CD4-positive, alpha-beta T cell (primary cell): ENCODE results near the gene AKR1C1. TPM values are rescaled to one million over a fixed set of nuclear protein-coding genes. Genes with fewer than 3 reads are reported as not detected.

ENCODE experiments used
- ATAC-seq: fragments of 200-7000 bp; cut with Tn5 transposase; one replicate; pipeline ENCODE4 v1.10.0; 2022; ENCODE audit warnings: mild to moderate bottlenecking; ENCODE audit not compliant: poor library complexity
- CTCF ChIA-PET: fragments of 350-600 bp; sonication (Branson Sonifier 250); formaldehyde crosslinking; loops from one replicate; lab custom pipeline; 2021; ENCODE audit warnings: antibody characterized with exemption, inconsistent platforms; lab: Charles Lee
- POLR2A ChIA-PET: fragments of 350-600 bp; sonication (Branson Sonifier 250); formaldehyde crosslinking; loops from one replicate; lab custom pipeline; 2021; ENCODE audit warnings: antibody characterized with exemption, inconsistent platforms; lab: Charles Lee
- DNase-seq, 14 experiments: peaks; one replicate each; pipeline ENCODE4 v3.0.0-alpha.2; 2013 to 2020; ENCODE audit warnings: mixed read lengths in 2 of 14
- H3K27ac ChIP-seq, 2 donors: one replicate each; pipeline versions ENCODE4 v1.5.1 to v1.7.0; 2013; ENCODE audit warnings: low read length in 2 of 2, low read depth in 1 of 2, mild to moderate bottlenecking in 1 of 2
- H3K27me3 ChIP-seq, 2 experiments: 1 replicate in 1 of 2; 2 replicates in 1 of 2; pipeline versions ENCODE4 v1.6.1 to v1.7.0; 2013; ENCODE audit warnings: low read length in 2 of 2, control low read depth in 1 of 2, mild to moderate bottlenecking in 1 of 2, moderate library complexity in 1 of 2; ENCODE audit not compliant: insufficient read depth in 2 of 2, control insufficient read depth in 1 of 2
- H3K36me3 ChIP-seq: one replicate; pipeline ENCODE4 v1.6.1; 2013; ENCODE audit warnings: low read length, control low read depth; ENCODE audit not compliant: insufficient read depth
- H3K4me1 ChIP-seq: one replicate; pipeline ENCODE4 v1.6.1; 2013; ENCODE audit warnings: low read length, control low read depth; ENCODE audit not compliant: insufficient read depth
- H3K4me3 ChIP-seq: one replicate; pipeline ENCODE4 v1.5.1; 2013; ENCODE audit warnings: mild to moderate bottlenecking, low read length, moderate library complexity
- H3K9me3 ChIP-seq, 2 experiments: 1 replicate in 1 of 2; 2 replicates in 1 of 2; pipeline versions ENCODE4 v1.6.1 to v1.7.0; 2013; ENCODE audit warnings: low read length in 2 of 2, mild to moderate bottlenecking in 2 of 2, control low read depth in 1 of 2, moderate library complexity in 1 of 2; ENCODE audit not compliant: control insufficient read depth in 1 of 2, insufficient read depth in 1 of 2
- H3K27ac Mint-ChIP-seq: one replicate; pipeline ENCODE4 v1.8.0; 2020; ENCODE audit warnings: mixed read lengths
- H3K27me3 Mint-ChIP-seq: one replicate; pipeline ENCODE4 v1.8.0; 2021; ENCODE audit warnings: mixed read lengths
- H3K36me3 Mint-ChIP-seq: one replicate; pipeline ENCODE4 v1.8.0; 2021; ENCODE audit warnings: low read depth, mixed read lengths
- H3K4me1 Mint-ChIP-seq: one replicate; pipeline ENCODE4 v1.8.0; 2021; ENCODE audit warnings: low read depth, mixed read lengths
- H3K4me3 Mint-ChIP-seq: one replicate; pipeline ENCODE4 v1.8.0; 2020; ENCODE audit warnings: mild to moderate bottlenecking, mixed read lengths
- H3K9me3 Mint-ChIP-seq: one replicate; pipeline ENCODE4 v1.8.0; 2020; ENCODE audit warnings: mixed read lengths
- intact Hi-C, 2 experiments: fragments of 100-400 bp; cut with DNase I in 1 of 2; cut with micrococcal nuclease in 1 of 2; formaldehyde crosslinking; loops; one replicate each; pipeline versions ENCODE4 v1.15.1 to v1.9.0; 2023 to 2025; cut with DNase I, micrococcal nuclease
- total RNA-seq, 174 experiments: library from RNA in 2 of 174; stranded (reverse) in 2 of 174; gene quantifications; one replicate each; pipeline ENCODE4 v1.2.3 and lab custom pipeline; 2021 to 2026
- TF ChIP-seq, protein P1 (sequence below): fragments of 200-600 bp; IDR thresholded peaks from one replicate; pipeline ENCODE4 v1.8.0; 2022; ENCODE audit warnings: antibody characterized with exemption, mild to moderate bottlenecking

The AKR1C1 gene
- total RNA-seq, 2 experiments from 2014 or later = 1.6 to 2.6 TPM

DNA sequence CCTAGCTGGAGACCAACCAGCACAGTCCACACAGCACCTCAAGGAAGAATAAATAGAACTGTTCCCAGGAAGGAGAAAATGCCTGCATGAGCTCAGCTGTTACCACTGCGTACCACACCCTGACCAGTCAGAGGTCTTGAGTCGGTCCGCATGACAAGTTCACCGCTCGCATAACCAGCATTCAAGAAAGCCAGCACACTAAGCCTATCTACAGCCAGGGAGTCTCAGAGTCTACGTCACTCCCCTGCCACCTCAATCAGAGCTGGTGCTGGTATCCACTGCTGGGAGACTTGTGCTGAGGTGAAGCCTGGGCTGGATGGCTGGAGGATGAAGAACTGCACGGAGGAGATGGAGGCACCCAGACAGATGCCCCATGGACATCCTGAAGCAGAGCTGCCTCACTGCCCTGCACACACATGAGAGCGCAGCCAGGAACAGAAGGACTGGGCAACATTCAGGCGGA is 19.6 kb downstream of the AKR1C1 start:
- H3K27ac Mint-ChIP-seq = no peak overlapping the region
- H3K27me3 ChIP-seq = no peaks in the 10 kb centered on the region
- ChIA-PET POLR2A (no interaction called here), CTCF (no interaction called here)
- H3K4me1 Mint-ChIP-seq = no peaks in the 10 kb centered on the region
- no peak overlapping the region for H3K27ac ChIP-seq
- peaks cover 8% of the 10 kb centered on the region for H3K36me3 Mint-ChIP-seq
- no peaks in the 10 kb centered on the region for H3K27me3 Mint-ChIP-seq
- no peaks in the 10 kb centered on the region for H3K36me3 ChIP-seq
- H3K4me3 ChIP-seq = no peak overlapping the region
- no peaks in the 10 kb centered on the region for H3K9me3 ChIP-seq
- H3K9me3 Mint-ChIP-seq = no peaks in the 10 kb centered on the region
- ATAC-seq (no peak), DNase-seq (no peak)
- intact Hi-C loops = no loop called here
- TF ChIP-seq, protein P1, sequence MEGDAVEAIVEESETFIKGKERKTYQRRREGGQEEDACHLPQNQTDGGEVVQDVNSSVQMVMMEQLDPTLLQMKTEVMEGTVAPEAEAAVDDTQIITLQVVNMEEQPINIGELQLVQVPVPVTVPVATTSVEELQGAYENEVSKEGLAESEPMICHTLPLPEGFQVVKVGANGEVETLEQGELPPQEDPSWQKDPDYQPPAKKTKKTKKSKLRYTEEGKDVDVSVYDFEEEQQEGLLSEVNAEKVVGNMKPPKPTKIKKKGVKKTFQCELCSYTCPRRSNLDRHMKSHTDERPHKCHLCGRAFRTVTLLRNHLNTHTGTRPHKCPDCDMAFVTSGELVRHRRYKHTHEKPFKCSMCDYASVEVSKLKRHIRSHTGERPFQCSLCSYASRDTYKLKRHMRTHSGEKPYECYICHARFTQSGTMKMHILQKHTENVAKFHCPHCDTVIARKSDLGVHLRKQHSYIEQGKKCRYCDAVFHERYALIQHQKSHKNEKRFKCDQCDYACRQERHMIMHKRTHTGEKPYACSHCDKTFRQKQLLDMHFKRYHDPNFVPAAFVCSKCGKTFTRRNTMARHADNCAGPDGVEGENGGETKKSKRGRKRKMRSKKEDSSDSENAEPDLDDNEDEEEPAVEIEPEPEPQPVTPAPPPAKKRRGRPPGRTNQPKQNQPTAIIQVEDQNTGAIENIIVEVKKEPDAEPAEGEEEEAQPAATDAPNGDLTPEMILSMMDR = no peak
- H3K4me3 Mint-ChIP-seq = no peak overlapping the region
- H3K4me1 ChIP-seq = no peaks in the 10 kb centered on the region

DNA sequence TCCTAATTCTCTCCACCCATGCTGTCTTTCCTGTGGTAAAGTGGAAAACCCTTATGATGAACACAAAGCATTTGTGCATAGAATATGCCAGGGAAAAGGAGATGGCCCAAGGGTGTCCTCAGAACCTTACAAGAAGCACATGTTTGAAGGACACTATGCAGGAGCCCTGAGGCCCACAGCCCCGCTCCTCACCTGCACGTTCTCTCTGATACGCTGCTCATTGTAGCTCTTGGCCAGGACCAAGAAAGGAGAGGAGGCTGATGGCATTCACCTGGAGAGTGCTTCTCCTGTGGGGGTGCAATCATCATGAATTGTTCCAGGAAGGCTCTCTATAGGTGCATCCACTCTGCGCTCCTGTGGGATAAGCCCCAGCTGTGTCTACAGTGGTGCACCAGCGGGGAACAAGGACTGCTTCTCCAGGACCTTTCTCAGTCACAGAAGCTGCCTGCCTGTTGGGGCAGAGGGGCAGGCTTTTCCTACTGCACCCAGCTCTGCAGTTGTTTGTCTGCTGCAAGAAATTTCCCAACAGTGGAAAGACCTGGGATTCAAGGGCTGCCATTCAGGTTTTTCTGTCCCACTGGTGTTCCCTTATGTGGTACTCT is 20.5 kb downstream of the AKR1C1 start:
- Histone ChIP-seq H3K27ac (no peak overlapping the region), H3K27me3 (no peaks in the 10 kb centered on the region), H3K36me3 (no peaks in the 10 kb centered on the region), H3K9me3 (no peaks in the 10 kb centered on the region), H3K4me3 (no peak overlapping the region), H3K4me1 (no peaks in the 10 kb centered on the region)
- POLR2A ChIA-PET = no interaction called here
- CTCF ChIA-PET = no interaction called here
- DNase-seq (no peak), ATAC-seq (no peak)
- TF ChIP-seq, protein P1 = no peak
- Mint-ChIP-seq H3K27me3 (no peaks in the 10 kb centered on the region), H3K27ac (no peak overlapping the region), H3K4me3 (no peak overlapping the region), H3K4me1 (no peaks in the 10 kb centered on the region), H3K9me3 (no peaks in the 10 kb centered on the region), H3K36me3 (peaks cover 6% of the 10 kb centered on the region)
- intact Hi-C loops = no loop called here

DNA sequence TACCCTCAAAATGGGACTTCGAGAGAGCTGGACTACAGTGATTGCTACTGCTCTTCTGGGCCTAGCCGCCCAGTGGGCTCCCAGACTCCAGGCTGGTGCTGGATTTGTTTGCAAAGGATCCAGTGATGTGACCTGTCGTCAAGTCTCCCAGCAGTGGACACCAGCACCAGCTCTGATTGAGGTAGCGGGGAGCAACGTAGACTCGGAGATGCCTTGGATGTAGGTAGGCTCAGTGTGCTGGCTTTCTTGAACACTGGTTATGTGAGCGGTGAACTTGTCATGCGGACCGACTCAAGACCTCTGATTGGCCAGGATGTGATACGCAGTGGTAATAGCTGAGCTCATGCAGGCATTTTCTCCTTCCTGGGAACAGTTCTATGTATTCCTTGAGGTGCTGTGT is 21.0 kb downstream of the AKR1C1 start:
- intact Hi-C loops = no loop called here
- POLR2A ChIA-PET = no interaction called here
- H3K4me1 Mint-ChIP-seq = no peaks in the 10 kb centered on the region
- Histone ChIP-seq H3K9me3 (no peaks in the 10 kb centered on the region), H3K27me3 (no peaks in the 10 kb centered on the region), H3K36me3 (no peaks in the 10 kb centered on the region), H3K4me3 (no peak overlapping the region), H3K27ac (no peak overlapping the region), H3K4me1 (no peaks in the 10 kb centered on the region)
- CTCF ChIA-PET = no interaction called here
- no peaks in the 10 kb centered on the region for H3K27me3 Mint-ChIP-seq
- no peak overlapping the region for H3K27ac Mint-ChIP-seq
- DNase-seq (no peak), ATAC-seq (no peak)
- peaks cover 2% of the 10 kb centered on the region for H3K36me3 Mint-ChIP-seq
- TF ChIP-seq, protein P1 = no peak
- no peak overlapping the region for H3K4me3 Mint-ChIP-seq
- no peaks in the 10 kb centered on the region for H3K9me3 Mint-ChIP-seq
